HEK293 (cell line): ENCODE measurements around the gene APOL3.

Experiments
- CTCF ChIP-seq: fragments of 450-650 bp; formaldehyde crosslinking; IDR thresholded peaks from 2 replicates; pipeline ENCODE4 v1.5.1; 2016; ENCODE audit warnings: missing biosample characterization, missing genetic modification characterization
- EGR2 ChIP-seq: fragments of 450-650 bp; formaldehyde crosslinking; IDR thresholded peaks from 2 replicates; pipeline ENCODE4 v1.5.1; 2016; ENCODE audit warnings: low read depth, missing biosample characterization, missing genetic modification characterization
- MZF1 ChIP-seq: fragments of 450-650 bp; formaldehyde crosslinking; IDR thresholded peaks from 2 replicates; pipeline ENCODE4 v1.5.1; 2017; ENCODE audit warnings: missing biosample characterization, missing genetic modification characterization, borderline replicate concordance
- PRDM2 ChIP-seq: fragments of 450-650 bp; formaldehyde crosslinking; IDR thresholded peaks from 2 replicates; pipeline ENCODE4 v1.5.1; 2016; ENCODE audit warnings: missing biosample characterization, missing genetic modification characterization, borderline replicate concordance
- RBAK ChIP-seq: fragments of 450-650 bp; formaldehyde crosslinking; IDR thresholded peaks from 2 replicates; pipeline ENCODE4 v1.5.1; 2016; ENCODE audit warnings: missing biosample characterization, missing genetic modification characterization
- ZNF501 ChIP-seq: fragments of 450-650 bp; formaldehyde crosslinking; IDR thresholded peaks from 2 replicates; pipeline ENCODE4 v1.5.1; 2016; ENCODE audit warnings: missing biosample characterization, missing genetic modification characterization
- ZNF76 ChIP-seq: fragments of 450-650 bp; formaldehyde crosslinking; IDR thresholded peaks from 2 replicates; pipeline ENCODE4; 2016; ENCODE audit warnings: low read depth, missing biosample characterization, missing genetic modification characterization, borderline replicate concordance

GRCh38 chr22:36197514-36198146 lies 37.1 kb upstream of the APOL3 start:
- no peak for TF ChIP-seq CTCF (tag by site-specific recombination)
- TF ChIP-seq ZNF76 (tag by site-specific recombination) = no peak
- no peak for TF ChIP-seq RBAK
- no peak for TF ChIP-seq ZNF501 (tag by site-specific recombination)
- TF ChIP-seq PRDM2 (tag by site-specific recombination) = no peak
- no peak for TF ChIP-seq EGR2 (tag by site-specific recombination)
- no peak for TF ChIP-seq MZF1 (tag by site-specific recombination)
